T-cell (primary cell): ENCODE data around the gene SETDB2. TPM values are rescaled to one million over a fixed set of nuclear protein-coding genes. Genes with fewer than 3 reads are reported as not detected.

Experiments
- ATAC-seq, 4 experiments: fragments of 200-7000 bp in 3 of 4; fragments of 150-1000 bp in 1 of 4; cut with Tn5 transposase; replicated peaks in 1 of 4; 1 replicate in 3 of 4; 2 replicates in 1 of 4; pipeline ENCODE4 v1.10.0; 2021; ENCODE audit warnings: moderate library complexity in 3 of 4, mild to moderate bottlenecking in 2 of 4, moderate number of reproducible peaks in 1 of 4
- CTCF ChIA-PET, 2 donors: fragments of 300-600 bp; sonication (Branson Sonifier 250); formaldehyde crosslinking; loops; one replicate each; lab custom pipeline; 2022; ENCODE audit warnings: antibody characterized with exemption in 2 of 2; lab: Charles Lee
- POLR2A ChIA-PET, 2 donors: fragments of 300-600 bp; sonication (Branson Sonifier 250); formaldehyde crosslinking; loops; one replicate each; lab custom pipeline; 2022; ENCODE audit warnings: antibody characterized with exemption in 2 of 2; lab: Charles Lee
- DNase-seq, 35 experiments: peaks; one replicate each; pipeline versions ENCODE4 v3.0.0 to v3.0.0-alpha.2; 2013 to 2023
- H3K27ac ChIP-seq: one replicate; pipeline ENCODE4 v1.5.1; 2013; ENCODE audit warnings: low read length
- H3K27me3 ChIP-seq, 2 experiments: replicated peaks in 1 of 2; 1 replicate in 1 of 2; 2 replicates in 1 of 2; pipeline versions ENCODE4 v1.6.1 to v1.7.0; 2013; ENCODE audit warnings: low read length in 1 of 2, mixed read lengths in 1 of 2; ENCODE audit not compliant: control insufficient read depth in 2 of 2, insufficient read depth in 2 of 2; ENCODE audit errors: extremely low read depth in 1 of 2
- H3K36me3 ChIP-seq, 2 donors: 1 replicate in 1 of 2; 2 replicates in 1 of 2; pipeline versions ENCODE4 v1.6.1 to v1.7.0; 2013; ENCODE audit warnings: low read length in 1 of 2; ENCODE audit not compliant: control insufficient read depth in 2 of 2, insufficient read depth in 1 of 2; ENCODE audit errors: extremely low read depth in 1 of 2
- H3K4me1 ChIP-seq, 2 experiments: 1 replicate in 1 of 2; 2 replicates in 1 of 2; pipeline versions ENCODE4 v1.6.1 to v1.7.0; 2013; ENCODE audit warnings: low read length in 2 of 2, mixed read lengths in 1 of 2; ENCODE audit not compliant: insufficient read depth in 2 of 2, control insufficient read depth in 1 of 2; ENCODE audit errors: extremely low read depth in 1 of 2
- H3K4me3 ChIP-seq, 2 donors: 1 replicate in 1 of 2; 2 replicates in 1 of 2; pipeline versions ENCODE4 v1.5.1 to v1.7.0; 2013; ENCODE audit warnings: mild to moderate bottlenecking in 2 of 2, low read length in 1 of 2, moderate library complexity in 1 of 2; ENCODE audit not compliant: control insufficient read depth in 1 of 2; ENCODE audit errors: extremely low read depth in 1 of 2
- H3K9me3 ChIP-seq: 2 replicates; pipeline ENCODE4 v1.7.0; 2013
- H3K27ac Mint-ChIP-seq, 2 donors: one replicate each; pipeline ENCODE4 v1.8.0; 2020 to 2021; ENCODE audit warnings: mild to moderate bottlenecking in 2 of 2, mixed read lengths in 2 of 2
- H3K27me3 Mint-ChIP-seq, 2 donors: one replicate each; pipeline ENCODE4 v1.8.0; 2021 to 2022; ENCODE audit warnings: mixed read lengths in 2 of 2
- H3K36me3 Mint-ChIP-seq: one replicate; pipeline ENCODE4 v1.8.0; 2021; ENCODE audit warnings: mixed read lengths
- H3K4me1 Mint-ChIP-seq, 3 donors: one replicate each; pipeline ENCODE4 v1.8.0; 2020 to 2022; ENCODE audit warnings: mixed read lengths in 3 of 3, mild to moderate bottlenecking in 1 of 3
- H3K4me3 Mint-ChIP-seq, 3 donors: one replicate each; pipeline ENCODE4 v1.8.0; 2020 to 2022; ENCODE audit warnings: mild to moderate bottlenecking in 3 of 3, mixed read lengths in 3 of 3, moderate library complexity in 3 of 3
- H3K9me3 Mint-ChIP-seq, 3 donors: one replicate each; pipeline ENCODE4 v1.8.0; 2020 to 2022; ENCODE audit warnings: mixed read lengths in 3 of 3
- WGBS: methylation state at CpG from one replicate; pipeline ENCODE4 v1.1.5; 2013; ENCODE audit warnings: missing lambda C conversion rate; ENCODE audit not compliant: insufficient coverage; 5-methylcytosine and 5-hydroxymethylcytosine counted together
- total RNA-seq, 35 experiments: library from RNA in 6 of 35; stranded (reverse) in 6 of 35; fragments of 120-200 nt in 1 of 35; gene quantifications; one replicate each; pipeline versions ENCODE4 v1.2.1 to v1.2.4 and lab custom pipeline; 2013 to 2026

The SETDB2 gene
- total RNA-seq, 5 donors from 2014 or later (not counting 1 experiment from before 2014, with no cell fraction given) = 20.0 to 22.2 (median 21.1) TPM

- no peaks in the 10 kb centered on the region for H3K9me3 ChIP-seq
- H3K4me3 ChIP-seq = no peak overlapping the region
- DNase-seq (no peak), ATAC-seq (no peak)
- POLR2A ChIA-PET = no interaction called here
- Mint-ChIP-seq H3K4me1 (peaks cover 5 to 24% (median 9%) of the 10 kb centered on the region in 3 donors), H3K27me3 (no peaks in the 10 kb centered on the region), H3K27ac (peak overlapping the region; percentile 10 to 66), H3K36me3 (peaks cover 59% of the 10 kb centered on the region), H3K9me3 (no peaks in the 10 kb centered on the region), H3K4me3 (no peak overlapping the region)
- CTCF ChIA-PET = interaction anchor here in 1 of 2 donors (0.5 kb wide), 1 partner anchor 970 kb away, joined by 3 read pairs; no protein-coding TSS in a partner anchor
- no peaks in the 10 kb centered on the region for H3K4me1 ChIP-seq
- H3K27me3 ChIP-seq = no peaks in the 10 kb centered on the region
- no peak overlapping the region for H3K27ac ChIP-seq
- peaks cover 0 to 32% of the 10 kb centered on the region in 2 donors for H3K36me3 ChIP-seq
Measured at GRCh38 chr13:49533011-49533410, 88.9 kb downstream of the SETDB2 start.

DNA sequence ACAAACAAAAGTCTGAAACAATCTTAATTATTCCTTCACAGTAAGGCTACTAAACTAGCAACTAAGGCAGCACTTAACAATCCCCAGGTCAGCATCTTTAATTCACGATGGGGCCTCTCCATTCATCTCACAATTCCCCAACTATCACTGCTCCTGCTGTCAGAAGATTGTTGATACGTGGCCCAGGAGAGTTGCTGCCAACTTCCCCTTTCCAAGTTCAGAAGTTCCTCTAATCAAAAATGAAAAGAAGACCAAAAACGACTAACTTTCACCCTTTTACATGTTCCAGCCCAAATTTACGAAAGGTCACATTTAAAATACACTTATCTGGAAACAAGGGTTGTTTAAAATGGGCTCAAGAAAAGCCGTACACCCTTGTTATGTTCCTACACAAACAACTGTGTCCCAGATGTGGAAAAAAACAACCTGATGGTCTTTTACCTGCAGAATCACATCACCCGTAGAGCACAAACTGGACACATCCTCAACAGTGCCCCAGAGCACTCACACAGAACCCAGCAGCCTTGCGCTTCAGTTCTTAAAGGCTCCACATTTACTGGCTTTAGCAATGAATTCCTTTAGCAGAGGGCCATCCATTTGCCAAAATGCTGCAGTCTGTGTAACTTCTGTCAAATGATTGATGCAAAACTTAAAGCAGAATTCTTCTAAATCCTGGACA is 89.7 kb downstream of the SETDB2 start:
- DNase-seq (no peak), ATAC-seq (no peak)
- Mint-ChIP-seq H3K27me3 (no peaks in the 10 kb centered on the region), H3K36me3 (peaks cover 55% of the 10 kb centered on the region), H3K4me3 (no peak overlapping the region), H3K9me3 (no peaks in the 10 kb centered on the region), H3K27ac (no peak overlapping the region), H3K4me1 (peaks cover 5 to 24% (median 9%) of the 10 kb centered on the region in 3 donors)
- no peaks in the 10 kb centered on the region for H3K27me3 ChIP-seq
- no peak overlapping the region for H3K4me3 ChIP-seq
- H3K9me3 ChIP-seq = no peaks in the 10 kb centered on the region
- POLR2A ChIA-PET = no interaction called here
- CTCF ChIA-PET = no interaction called here
- no peaks in the 10 kb centered on the region for H3K4me1 ChIP-seq
- 65% methylated on average over 6 of the region's 7 CpGs for WGBS
- H3K27ac ChIP-seq = no peak overlapping the region
- H3K36me3 ChIP-seq = peaks cover 0 to 29% of the 10 kb centered on the region in 2 donors

GRCh38 chr13:49536144-49536873 is 92.2 kb downstream of the SETDB2 start:
- CTCF ChIA-PET = no interaction called here
- no peak overlapping the region for H3K27ac ChIP-seq
- H3K4me1 ChIP-seq = peaks cover 5 to 13% of the 10 kb centered on the region in 2 experiments
- POLR2A ChIA-PET = no interaction called here
- H3K36me3 ChIP-seq = peaks cover 0 to 21% of the 10 kb centered on the region in 2 donors
- no peak for DNase-seq
- H3K4me3 Mint-ChIP-seq = no peak overlapping the region
- H3K27me3 Mint-ChIP-seq = no peaks in the 10 kb centered on the region
- H3K9me3 Mint-ChIP-seq = no peaks in the 10 kb centered on the region
- no peak for ATAC-seq
- no peaks in the 10 kb centered on the region for H3K9me3 ChIP-seq
- H3K27me3 ChIP-seq = no peaks in the 10 kb centered on the region
- no peak overlapping the region for H3K27ac Mint-ChIP-seq
- no peak overlapping the region for H3K4me3 ChIP-seq
- peaks cover 28 to 41% (median 31%) of the 10 kb centered on the region in 3 donors for H3K4me1 Mint-ChIP-seq
- peaks cover 41% of the 10 kb centered on the region for H3K36me3 Mint-ChIP-seq
- 79% methylated on average over 2 of the region's 7 CpGs for WGBS

DNA sequence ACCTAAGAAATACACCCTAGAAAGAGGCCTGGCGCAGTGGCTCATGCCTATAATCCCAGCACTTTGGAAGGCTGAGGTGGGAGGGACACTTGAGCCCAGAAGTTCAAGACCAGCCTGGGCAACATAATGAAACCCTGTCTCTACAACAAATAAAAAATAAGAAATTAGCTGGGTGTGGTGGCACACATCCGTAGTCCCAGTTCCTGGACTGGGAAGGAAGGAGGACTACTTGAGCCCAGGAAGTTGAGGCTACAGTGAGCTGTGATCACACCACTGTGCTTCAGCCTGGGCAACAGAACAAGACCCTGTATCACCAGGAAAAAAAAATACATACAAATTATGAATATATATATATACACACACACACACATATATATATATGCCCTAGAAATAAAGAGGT is 94.3 kb downstream of the SETDB2 start:
- H3K4me1 ChIP-seq = peaks cover 5 to 13% of the 10 kb centered on the region in 2 experiments
- no peaks in the 10 kb centered on the region for H3K27me3 ChIP-seq
- Mint-ChIP-seq H3K27me3 (no peaks in the 10 kb centered on the region), H3K4me3 (no peak overlapping the region), H3K36me3 (peaks cover 36% of the 10 kb centered on the region), H3K27ac (no peak overlapping the region), H3K4me1 (peaks cover 22 to 33% (median 27%) of the 10 kb centered on the region in 3 donors), H3K9me3 (no peaks in the 10 kb centered on the region)
- ATAC-seq (no peak), DNase-seq (no peak)
- H3K27ac ChIP-seq = no peak overlapping the region
- ChIA-PET CTCF (no interaction called here), POLR2A (no interaction called here)
- H3K9me3 ChIP-seq = no peaks in the 10 kb centered on the region
- no peak overlapping the region for H3K4me3 ChIP-seq
- no CpG with 5 or more reads among the region's 2 CpGs for WGBS
- H3K36me3 ChIP-seq = peaks cover 0 to 24% of the 10 kb centered on the region in 2 donors

- Histone ChIP-seq H3K27me3 (no peaks in the 10 kb centered on the region), H3K36me3 (peaks cover 0 to 18% of the 10 kb centered on the region in 2 donors), H3K4me1 (peaks cover 5 to 13% of the 10 kb centered on the region in 2 experiments), H3K9me3 (no peaks in the 10 kb centered on the region), H3K27ac (no peak overlapping the region), H3K4me3 (no peak overlapping the region)
- ATAC-seq (no peak), DNase-seq (no peak)
- 80% methylated on average over 2 of the region's 5 CpGs for WGBS
- Mint-ChIP-seq H3K4me3 (peak overlapping the region; percentile 40 to 79 (median 61)), H3K36me3 (peaks cover 27% of the 10 kb centered on the region), H3K9me3 (no peaks in the 10 kb centered on the region), H3K27me3 (no peaks in the 10 kb centered on the region), H3K27ac (peak overlapping the region; percentile 88 to 95), H3K4me1 (peaks cover 22 to 28% (median 26%) of the 10 kb centered on the region in 3 donors)
- ChIA-PET CTCF (no interaction called here), POLR2A (interaction anchor here in 1 of 2 donors (0.6 kb wide), 1 partner anchor 101 kb away, joined by 3 read pairs; no protein-coding TSS in a partner anchor)
Measured at GRCh38 chr13:49539313-49539712, 95.2 kb downstream of the SETDB2 start.

- Histone ChIP-seq H3K4me1 (peaks cover 5 to 13% of the 10 kb centered on the region in 2 experiments), H3K27me3 (no peaks in the 10 kb centered on the region), H3K27ac (no peak overlapping the region), H3K9me3 (no peaks in the 10 kb centered on the region), H3K4me3 (no peak overlapping the region), H3K36me3 (peaks cover 0 to 19% of the 10 kb centered on the region in 2 donors)
- Mint-ChIP-seq H3K36me3 (peaks cover 30% of the 10 kb centered on the region), H3K4me1 (peaks cover 22 to 26% (median 24%) of the 10 kb centered on the region in 3 donors), H3K27ac (peak overlapping the region; percentile 88 to 95), H3K9me3 (no peaks in the 10 kb centered on the region), H3K4me3 (peak overlapping the region; percentile 71 to 79 (median 72)), H3K27me3 (no peaks in the 10 kb centered on the region)
- no peak for ATAC-seq
- WGBS = no CpG with 5 or more reads among the region's 3 CpGs
- CTCF ChIA-PET = interaction anchor here in 1 of 2 donors (1.0 kb wide), 1 partner anchor 22 kb away, joined by 3 read pairs; no protein-coding TSS in a partner anchor
- DNase-seq = no peak
- POLR2A ChIA-PET = no interaction called here
Measured at GRCh38 chr13:49539746-49540145, 95.7 kb downstream of the SETDB2 start.
